Activated CD4-positive, CD25-positive, alpha-beta regulatory T cell treated with anti-CD3 and anti-CD28 coated beads, Interleukin-2, amount 50 U/mL, for 16 hours (primary cell): Measurements from ENCODE around the gene ZDHHC3.
"Not testable (repeated sequence)": the region's sequence is repeated elsewhere in the genome, so short reads cannot be mapped to it uniquely, and the experiment has no call there.

ENCODE experiments used
- DNase-seq: peaks from one replicate; pipeline ENCODE4 v3.0.0-alpha.2; 2020; ENCODE audit warnings: low read depth, low spot score

ZDHHC3 gene

GRCh38 chr3:44996556-44996969 lies 20.6 kb upstream of the ZDHHC3 start:
- DNase-seq, result no peak

- DNase-seq, result no peak
Measured at GRCh38 chr3:44995142-44995770, 19.3 kb upstream of the ZDHHC3 start.

DNA sequence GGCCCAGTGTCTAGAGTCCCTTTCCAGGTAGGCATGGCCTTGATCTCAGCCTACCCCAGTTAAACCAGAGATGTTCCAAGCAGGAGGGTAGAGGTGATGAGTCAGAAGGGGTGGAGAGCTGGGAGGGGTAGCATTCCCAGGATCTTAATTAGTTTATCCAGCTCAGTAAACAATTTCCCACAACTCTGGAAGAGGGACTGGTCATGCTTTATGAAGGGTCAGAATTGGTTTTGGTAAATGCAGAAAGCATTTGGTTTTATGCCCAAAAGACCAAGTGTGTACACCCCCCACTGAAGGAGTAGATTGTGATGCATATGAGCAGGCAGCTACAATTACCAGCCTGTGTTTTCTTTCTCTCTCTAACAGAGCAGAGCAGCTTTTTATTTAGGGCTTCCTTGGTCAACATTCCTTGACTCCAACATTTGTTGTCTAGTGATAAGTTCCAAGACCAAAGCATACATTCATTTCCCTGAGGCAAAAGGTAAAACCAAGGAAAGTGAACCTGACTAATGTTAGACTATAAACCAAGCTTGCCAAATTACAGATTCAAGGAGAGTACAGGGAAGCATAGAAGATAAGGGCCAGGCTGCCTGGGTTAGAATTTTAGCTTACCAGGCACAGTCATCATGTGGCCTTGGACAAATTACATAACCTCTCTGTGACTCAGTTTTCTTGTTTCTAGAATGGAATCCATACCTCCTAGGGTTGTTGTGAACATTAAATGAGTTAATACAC lies 17.7 kb upstream of the ZDHHC3 start:
- no peak for DNase-seq

DNA sequence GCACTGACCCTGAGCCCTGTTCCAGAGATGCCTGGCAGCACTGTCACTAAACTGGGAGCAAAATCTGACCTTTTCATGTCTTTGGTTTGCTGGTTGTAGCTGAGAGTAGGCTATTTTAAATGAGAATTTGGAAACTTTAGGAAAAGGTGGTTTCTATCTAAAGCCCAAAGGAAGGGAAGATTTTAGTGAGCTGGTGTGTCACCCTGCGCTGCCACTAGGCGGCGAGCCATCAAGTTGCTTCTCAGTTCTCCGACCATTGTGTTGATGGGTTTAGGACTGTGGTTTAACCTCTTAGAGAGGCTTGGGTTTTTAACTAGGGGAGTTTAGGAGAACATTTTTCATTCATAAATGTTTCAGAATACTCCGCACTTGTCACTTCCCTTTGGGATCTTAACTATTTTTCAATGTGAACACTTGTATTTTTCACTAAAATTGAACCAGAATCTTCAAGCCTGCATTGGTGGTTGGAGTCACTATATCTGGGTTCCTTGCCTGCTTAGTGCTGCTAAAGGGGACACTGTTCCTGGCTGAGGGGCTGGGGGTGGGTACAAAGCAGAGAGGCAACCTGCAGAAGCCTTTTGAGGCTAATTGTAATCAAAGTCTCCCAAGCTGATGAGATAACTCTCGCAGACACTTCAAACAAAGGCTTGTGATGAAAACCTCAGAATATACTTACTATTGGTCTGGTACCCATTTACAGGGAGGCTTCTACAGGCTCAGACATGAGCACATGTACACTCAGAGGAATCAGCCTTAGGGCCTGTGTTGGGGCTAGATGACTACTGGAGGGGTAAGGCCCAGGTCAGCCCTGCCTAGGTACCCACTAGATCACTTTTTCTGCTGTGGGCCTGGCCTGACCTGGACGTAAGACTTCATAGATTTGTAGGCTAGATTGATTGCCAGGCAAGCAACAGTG lies 16.8 kb upstream of the ZDHHC3 start:
- DNase-seq, result no peak

DNA sequence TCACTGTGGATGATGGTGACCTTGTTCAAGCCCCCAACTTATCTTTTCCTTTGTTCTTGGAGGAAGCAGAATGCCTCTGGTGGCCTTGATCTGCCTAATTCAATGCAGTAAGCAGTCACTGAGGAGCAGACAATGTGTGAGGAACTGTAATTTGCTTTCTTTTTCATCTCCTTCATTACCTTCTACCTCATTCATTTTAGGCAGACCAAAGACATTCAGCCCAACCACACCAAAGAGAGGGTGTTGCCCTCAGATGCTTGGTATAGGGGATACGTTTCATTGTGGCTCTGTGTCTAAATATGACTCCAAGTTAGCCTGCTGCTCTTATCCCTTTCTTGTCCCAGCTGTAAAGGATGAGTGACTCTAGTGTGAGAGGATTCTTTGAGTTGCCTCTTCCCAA lies 15.4 kb upstream of the ZDHHC3 start:
- DNase-seq, result no peak

DNA sequence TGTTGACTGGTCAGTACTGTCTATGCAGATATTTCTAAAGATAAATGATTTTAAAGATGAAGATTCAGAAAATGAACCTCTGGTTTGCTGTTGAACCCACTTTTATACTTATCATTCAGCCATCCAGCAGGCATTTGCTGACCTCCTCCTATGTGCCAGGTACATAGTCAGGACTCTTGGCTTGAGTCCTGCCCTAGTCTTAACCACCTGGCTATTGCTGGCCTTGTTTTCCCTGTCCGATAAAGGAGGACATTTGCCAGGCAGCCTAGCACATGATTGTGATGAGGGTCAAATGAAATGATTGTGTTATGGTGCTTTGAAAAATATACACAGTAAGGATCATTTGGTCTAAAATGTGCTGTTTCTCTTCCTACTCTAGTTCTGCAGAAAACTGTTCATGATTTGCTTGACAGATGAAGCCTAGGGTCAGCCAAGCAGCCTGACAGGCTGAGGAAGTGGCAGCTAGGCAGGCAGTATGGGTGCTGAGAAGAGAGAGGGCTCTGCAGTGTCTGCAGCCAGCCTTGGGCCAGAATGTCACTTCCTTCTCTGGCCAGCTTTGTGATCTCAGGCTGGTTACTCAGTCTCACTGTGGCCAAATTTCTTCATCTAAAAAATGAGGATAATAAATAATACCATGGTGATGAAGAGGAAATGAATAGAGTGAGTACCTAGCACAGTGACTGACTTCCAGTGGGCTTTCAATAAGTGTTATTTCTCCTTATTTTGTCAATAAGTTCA lies 13.8 kb upstream of the ZDHHC3 start:
- no peak for DNase-seq

- no peak for DNase-seq
Measured at GRCh38 chr3:44989141-44989540, 13.2 kb upstream of the ZDHHC3 start.

GRCh38 chr3:44988073-44988472 lies 12.1 kb upstream of the ZDHHC3 start:
- DNase-seq, result no peak

GRCh38 chr3:44987332-44987731 lies 11.4 kb upstream of the ZDHHC3 start:
- DNase-seq, result no peak

DNA sequence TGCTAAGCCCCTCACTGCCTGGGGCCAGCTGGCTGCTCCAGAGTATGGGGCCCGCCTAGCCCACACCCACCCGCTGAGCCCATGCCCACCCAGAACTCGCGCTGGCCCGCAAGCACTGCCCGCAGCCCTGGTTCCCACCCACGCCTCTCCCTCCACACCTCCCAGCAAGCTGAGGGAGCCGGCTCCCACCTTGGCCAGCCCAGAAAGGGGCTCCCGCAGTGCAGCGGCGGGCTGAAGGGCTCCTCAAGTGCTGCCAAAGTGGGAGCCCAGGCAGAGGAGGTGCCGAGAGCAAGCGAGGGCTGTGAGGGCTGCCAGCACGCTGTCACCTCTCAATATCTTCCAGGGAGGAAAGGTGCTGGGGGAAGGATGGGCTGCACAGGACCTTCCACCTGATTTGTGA lies 10.4 kb upstream of the ZDHHC3 start:
- not testable (repeated sequence) for DNase-seq

GRCh38 chr3:44984335-44984734 lies 8.4 kb upstream of the ZDHHC3 start:
- no peak for DNase-seq

- DNase-seq, result no peak
Measured at GRCh38 chr3:44983484-44983941, 7.5 kb upstream of the ZDHHC3 start.

DNA sequence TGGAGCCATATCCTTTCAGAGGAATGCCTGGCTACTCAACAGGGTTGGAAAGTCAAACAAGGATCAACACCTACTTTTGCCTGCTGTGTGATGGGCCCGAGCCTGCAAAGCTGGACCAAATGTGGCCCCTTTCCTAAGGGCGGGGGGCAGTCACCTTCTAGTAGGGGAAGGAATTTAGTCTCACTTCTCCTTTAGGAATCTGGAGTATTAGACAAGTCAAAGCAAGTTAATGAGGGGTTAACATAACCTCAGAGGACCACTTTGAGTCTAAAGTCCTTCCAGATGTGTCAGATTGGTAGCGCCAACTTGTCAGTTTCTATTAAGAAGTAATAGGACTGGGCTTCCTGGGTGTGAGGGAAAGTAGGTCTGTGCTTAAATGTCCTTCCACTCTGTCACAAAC lies 6.8 kb upstream of the ZDHHC3 start:
- DNase-seq, result no peak

DNA sequence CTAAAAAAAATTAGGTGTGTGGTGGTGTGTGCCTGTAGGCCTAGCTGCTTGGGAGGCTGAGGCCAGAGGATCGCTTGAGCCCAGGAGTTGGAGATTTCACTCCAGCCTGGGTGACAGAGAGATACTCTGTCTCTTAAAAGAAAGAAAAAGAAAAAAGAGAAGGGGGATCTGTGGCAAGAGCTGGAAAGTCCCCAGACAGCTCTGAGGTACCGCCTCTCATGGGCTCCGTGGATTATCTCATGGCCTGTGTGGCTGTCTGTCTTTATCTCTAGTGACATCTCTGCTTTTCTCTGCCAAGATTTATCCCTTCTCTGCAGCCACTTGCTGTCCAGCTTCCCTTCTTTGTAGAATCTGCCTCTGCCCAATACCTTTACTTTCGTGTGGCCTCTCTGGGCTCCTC lies 5.8 kb upstream of the ZDHHC3 start:
- no peak for DNase-seq

GRCh38 chr3:44981220-44981619 lies 5.2 kb upstream of the ZDHHC3 start:
- DNase-seq, result no peak

GRCh38 chr3:44974416-44974815 lies 1.6 kb downstream of the ZDHHC3 start:
- DNase-seq, result no peak

- DNase-seq, result no peak
Measured at GRCh38 chr3:44970926-44971490, 5.0 kb downstream of the ZDHHC3 start.

DNA sequence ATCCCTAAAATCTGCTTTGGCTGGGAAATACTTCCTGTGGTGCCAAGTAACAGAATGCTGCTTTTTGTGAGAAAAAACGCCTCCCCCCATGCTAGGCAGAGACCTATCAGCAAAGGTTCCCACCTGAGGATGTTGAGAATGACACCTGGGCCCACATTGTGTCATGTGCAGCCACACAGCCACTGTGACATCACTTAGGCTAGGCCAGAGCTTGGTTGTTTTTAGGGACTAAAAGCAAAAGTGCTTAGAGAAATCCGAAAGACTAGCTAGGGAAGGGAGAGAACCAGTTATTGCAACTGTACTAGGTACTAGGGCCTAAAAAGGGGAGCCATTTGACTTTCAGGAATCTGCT lies 6.2 kb downstream of the ZDHHC3 start:
- DNase-seq, result no peak

DNA sequence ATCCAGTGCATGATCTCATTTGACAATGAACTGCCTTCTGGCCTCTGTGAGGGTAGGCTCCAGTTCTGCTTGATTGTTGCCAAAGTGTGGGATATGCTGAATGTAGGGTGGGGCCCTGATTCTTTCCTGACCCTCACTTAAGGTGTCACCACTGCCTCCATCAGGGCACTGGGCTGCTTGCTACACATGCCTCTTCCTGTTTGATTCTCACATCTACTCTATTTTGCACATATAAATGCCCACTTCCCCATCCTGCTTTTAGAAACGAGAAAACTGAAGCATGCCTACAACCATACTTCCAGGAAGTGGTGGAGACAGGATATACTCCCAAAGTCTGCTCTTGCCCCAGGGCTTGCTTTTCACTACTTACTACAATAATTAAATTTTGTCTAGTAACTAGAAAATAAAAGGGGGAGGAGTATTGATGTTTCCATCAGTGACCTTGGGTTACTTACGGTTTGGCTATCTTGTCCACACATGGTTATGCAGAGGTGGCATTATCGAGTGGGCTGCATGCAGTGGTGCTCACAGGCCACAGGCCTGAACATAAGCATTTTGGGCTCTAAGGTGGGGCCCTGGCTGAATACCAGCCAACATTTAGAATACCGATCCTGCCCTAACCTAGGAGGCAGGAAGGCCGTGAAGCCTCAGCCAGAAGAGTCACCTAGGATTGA lies 6.7 kb downstream of the ZDHHC3 start:
- no peak for DNase-seq

DNA sequence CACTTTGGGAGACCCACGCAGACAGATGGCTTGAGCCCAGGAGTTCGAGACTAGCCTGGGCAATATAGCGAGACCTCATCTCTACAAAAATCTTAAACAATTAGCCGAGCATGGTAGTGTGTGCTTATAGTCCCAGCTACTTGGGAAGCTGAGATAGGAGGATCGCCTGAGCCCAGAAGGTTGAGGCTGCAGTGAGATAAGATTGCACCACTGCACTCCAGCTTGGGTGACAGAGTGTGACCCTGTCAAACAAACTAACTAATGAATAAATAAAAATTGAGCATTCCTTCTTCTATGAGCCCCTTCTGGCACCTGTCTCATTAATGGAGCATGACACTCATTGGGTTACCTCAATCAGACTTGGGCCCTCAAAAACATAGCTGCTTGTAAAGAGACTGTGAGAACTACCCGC lies 7.5 kb downstream of the ZDHHC3 start:
- no peak for DNase-seq

GRCh38 chr3:44966795-44967278 lies 9.1 kb downstream of the ZDHHC3 start:
- DNase-seq, result no peak
